Pons (tissue), 1 donor: ENCODE data around the gene MYMK.
A peak's percentile ranks its signal among the peaks of the same experiment; 100 is the strongest.
"Not testable (repeated sequence)": the region's sequence is repeated elsewhere in the genome, so short reads cannot be mapped to it uniquely, and the experiment has no call there.

Source experiments
- DNase-seq: peaks from one replicate; pipeline ENCODE4 v3.0.0-alpha.2; 2016; ENCODE audit warnings: low spot score

MYMK gene

DNA sequence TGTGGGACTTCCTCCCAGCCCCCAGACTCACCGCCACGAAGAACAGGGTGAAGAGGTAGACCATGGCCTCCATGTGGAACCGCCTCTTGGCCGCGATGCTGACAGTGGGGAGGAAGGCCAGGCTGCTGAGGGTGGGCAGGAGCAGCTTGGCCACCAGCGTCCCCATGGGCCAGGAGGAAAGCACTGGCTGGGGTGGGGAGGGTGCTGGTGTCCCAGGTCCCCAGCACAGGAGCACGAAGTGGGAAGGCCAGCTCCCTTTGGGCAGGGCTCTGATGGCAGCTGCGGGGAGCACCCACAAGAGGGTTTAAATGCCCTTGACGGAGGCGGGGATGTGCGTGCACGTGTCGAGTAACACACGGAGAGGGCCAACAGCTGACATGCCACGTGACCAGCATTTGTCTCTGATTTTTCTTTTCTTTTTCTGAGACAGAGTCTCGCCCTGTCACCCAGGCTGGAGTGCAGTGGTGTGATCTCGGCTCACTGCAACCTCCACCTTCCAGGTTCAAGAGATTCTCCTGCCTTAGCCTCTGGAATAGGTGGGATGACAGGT is at the start of gene MYMK:
TSS of gene MYMK (minus strand) at position 281 of the 550 bp plus-strand sequence. CDS start at position 166, 115 bp downstream.
- DNase-seq = no peak

DNA sequence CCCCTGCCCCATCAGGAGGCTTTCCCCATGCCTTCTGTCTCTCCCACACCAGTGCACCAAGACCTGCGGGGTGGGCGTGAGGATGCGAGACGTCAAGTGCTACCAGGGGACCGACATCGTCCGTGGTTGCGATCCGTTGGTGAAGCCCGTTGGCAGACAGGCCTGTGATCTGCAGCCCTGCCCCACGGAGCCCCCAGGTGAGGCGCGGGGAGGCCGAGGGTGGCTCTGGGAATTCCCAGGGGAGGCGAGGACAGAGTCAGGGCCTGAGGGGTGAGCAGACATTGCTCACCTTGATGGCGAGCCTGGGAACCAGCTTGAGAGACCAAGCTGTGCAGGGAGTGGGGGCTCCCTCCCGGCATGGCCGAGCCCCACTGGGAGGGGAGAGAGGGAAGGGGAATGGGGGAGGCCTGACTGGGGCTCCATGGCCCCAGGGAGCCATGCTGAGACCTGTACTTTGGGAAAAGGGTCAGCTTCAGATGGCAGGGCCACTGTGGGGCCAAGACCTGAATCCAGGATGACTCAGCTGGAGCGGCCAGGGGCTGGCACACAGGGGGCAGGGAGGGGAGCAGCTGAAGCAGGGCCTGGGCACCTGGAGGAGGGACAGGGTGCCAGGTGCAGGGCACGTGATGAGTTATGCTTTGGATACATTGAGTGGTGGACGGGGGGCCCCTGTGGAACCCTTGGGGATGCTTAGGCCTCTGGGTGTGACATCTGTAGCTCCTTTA is 49.2 kb upstream of the MYMK start:
- no peak for DNase-seq

GRCh38 chr9:133572821-133573361 is 48.1 kb upstream of the MYMK start:
- peak; percentile 77 for DNase-seq

DNA sequence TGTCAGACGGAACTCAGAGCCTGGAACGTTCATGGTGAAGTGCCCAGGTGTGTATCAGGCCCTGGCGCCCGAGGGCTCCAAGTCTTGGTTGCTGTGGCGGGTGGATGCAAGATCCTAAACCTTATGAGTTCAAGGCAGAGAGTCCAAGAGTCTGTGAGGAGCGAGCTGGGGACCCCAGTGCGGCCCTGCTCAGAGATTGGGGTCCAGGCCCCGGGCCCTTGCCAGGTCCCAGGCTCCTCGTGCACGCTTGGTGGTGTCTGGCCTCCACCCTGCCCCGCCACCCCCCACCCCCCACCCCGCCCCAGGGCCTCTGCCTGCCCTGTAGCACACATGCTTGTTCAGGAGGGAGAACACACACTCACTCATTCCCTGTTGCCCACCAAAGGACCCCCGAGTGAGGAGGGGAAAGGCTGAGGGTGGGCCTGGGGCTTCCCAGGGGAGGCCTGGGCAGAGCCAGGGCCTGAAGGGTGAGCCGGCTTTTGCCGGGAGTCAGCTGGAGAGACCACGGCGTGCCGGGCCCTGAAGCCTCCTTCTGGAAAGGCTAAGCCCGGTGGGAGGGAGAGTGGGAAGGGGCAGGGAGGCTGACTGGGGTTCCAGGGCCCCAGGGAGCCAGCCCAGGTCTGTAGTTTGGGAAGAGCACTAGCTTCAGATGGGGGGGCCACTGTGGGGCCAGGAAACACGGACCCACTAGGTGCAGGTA is 47.3 kb upstream of the MYMK start:
- DNase-seq = no peak

DNA sequence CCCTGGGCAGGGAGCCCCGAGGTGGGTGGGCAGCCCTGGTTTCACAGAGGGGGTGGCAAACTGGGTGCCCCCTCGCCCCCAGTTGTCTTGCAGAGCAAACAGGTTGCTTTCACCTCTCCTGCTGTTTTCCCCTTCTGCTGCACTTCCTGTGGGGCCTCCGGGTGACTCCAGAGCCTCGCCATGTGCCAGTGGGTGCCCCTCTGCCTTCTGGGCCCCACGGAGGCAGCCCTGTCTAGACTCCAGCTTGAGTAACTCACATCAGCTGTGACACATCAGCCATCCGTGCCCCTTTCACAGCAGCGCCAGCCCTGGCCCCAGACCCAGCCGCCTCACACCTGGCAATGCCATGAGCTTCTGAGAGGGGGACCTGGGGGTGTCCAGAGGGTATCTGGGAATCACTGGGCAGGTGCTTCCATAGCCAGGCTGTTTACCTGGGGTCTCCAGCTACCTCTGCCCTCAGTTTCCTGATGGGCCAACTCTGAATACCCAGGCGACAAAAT is 46.7 kb upstream of the MYMK start:
- no peak for DNase-seq

DNA sequence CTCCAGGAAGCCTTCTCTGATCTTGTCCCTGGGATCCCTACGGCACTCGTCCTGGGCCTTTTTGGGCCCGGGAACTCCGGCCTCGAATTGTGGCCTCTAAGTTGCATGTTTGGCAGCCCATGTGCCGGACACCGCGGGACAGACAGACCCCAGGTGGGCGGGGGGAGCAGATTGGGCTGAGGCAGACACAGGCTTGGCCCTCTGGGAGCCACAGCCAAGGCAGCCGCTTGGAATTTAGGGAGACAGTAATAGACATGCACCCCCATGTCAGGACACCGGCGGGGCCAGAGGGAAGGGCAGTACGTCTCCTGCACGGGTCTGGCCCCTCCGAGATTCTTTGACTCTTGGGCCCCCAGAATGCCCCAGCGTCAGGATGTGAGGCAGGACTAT is 45.9 kb upstream of the MYMK start:
- DNase-seq = no peak

DNA sequence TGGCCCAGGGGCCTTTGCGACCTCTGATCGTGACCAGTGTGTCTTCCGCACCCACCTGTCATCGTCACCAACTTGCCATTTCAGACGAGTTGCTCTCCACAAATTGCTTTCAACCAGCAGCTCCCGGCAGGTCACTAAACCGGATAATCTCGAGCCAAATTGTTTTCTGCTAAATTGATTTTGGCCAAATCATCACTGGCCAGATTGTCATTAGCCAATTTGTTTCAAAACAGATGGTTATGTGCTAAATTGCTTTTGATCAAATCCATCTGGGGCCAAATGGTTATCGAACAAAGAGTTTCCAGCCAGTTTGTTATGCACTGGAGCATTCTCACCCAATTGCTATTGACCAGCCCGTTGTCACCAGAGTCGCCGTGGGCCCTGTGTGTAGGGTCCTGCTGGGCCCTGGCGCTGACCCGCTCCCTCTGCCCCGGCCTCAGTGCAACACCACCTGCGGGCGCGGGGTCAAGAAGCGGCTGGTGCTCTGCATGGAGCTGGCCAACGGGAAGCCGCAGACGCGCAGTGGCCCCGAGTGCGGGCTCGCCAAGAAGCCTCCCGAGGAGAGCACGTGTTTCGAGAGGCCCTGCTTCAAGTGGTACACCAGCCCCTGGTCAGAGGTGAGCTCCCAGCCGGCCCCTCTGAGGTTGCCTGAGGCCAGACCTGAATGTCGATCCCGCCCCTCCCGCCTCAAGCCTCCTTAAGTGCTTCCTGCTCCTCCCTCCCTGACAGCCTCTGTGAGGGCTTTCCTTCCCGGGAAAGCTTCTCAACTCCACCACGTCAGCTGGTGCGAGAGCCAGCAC is 45.3 kb upstream of the MYMK start:
- DNase-seq = no peak

DNA sequence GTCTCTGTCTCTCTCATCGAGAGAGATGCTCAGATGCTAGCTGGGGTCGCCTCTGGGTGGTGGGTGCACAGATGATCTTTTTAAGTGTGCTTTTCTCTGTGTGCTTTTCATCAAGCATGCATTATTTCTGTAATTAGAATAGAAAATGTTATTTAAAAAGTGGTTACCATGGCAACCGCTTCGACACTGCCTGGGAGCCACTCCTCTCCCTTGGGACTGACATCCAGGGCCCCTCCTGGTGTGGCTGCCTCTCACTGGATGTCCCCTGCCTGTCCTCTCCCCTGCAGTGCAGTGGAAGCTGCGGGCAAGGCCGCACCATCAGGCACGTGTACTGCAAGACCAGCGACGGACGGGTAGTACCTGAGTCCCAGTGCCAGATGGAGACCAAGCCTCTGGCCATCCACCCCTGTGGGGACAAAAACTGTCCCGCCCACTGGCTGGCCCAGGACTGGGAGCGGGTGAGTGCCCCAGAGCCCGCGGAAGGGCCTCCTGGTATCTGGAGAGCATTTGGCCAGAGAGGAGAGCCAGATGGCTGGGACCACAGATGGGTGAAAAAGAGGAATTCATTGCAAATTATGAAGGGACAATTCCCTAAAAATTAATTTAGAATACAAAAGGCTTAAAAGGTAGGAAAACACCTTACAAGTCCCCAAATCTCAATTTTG is 44.5 kb upstream of the MYMK start:
- no peak for DNase-seq

DNA sequence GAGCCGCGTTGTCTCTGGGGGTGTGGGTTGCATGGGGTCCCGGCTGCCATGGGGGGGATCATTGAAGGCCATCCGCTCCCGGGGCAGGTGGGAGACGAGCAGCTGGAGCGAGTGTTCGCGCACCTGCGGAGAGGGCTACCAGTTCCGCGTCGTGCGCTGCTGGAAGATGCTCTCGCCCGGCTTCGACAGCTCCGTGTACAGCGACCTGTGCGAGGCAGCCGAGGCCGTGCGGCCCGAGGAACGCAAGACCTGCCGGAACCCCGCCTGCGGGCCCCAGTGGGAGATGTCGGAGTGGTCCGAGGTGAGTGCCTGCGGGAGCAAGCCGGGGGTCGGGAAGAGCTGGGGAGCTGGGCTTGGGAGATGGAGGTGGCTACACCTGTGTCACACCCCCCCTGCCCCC is 43.4 kb upstream of the MYMK start:
- DNase-seq = no peak

GRCh38 chr9:133566817-133567216 is 42.1 kb upstream of the MYMK start:
- DNase-seq = no peak

DNA sequence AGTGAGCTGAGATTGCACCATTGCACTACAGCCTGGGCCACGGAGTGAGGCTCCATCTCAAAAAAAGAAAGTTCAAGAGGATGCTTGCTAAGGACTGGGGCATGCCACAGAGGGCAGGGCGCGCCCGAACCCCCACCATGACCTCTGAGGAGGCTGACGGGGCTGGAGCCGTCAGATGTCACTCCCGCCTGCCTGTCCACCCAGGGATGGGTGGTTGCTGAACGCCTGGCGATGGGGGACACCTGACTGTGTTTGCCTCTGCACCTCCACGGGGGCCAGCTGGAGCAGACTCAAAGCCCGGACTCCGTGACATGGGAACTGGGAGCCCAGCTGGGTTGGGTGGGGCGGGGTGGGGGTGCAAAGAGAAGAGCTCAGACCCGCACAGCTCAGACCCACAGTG is 41.6 kb upstream of the MYMK start:
- no peak for DNase-seq

- DNase-seq = no peak
Observed at GRCh38 chr9:133564451-133565116, 39.8 kb upstream of the MYMK start.

DNA sequence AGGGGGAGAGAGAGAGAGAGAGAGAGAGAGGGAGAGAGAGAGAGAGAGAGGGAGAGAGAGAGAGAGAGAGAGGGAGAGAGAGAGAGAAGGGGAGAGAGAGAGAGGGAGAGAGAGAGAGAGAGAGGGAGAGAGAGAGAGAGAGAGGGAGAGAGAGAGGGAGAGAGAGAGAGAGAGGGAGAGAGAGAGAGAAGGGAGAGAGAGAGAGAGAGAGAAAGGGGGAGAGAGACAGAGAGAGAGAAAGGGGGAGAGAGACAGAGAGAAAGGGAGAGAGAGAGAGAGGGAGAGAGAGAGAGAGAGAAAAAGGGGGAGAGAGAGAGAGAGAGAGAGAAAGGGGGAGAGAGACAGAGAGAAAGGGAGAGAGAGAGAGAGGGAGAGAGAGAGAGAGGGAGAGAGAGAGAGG is 39.1 kb upstream of the MYMK start:
- not testable (repeated sequence) for DNase-seq

- DNase-seq = no peak
Observed at GRCh38 chr9:133563291-133563796, 38.6 kb upstream of the MYMK start.

DNA sequence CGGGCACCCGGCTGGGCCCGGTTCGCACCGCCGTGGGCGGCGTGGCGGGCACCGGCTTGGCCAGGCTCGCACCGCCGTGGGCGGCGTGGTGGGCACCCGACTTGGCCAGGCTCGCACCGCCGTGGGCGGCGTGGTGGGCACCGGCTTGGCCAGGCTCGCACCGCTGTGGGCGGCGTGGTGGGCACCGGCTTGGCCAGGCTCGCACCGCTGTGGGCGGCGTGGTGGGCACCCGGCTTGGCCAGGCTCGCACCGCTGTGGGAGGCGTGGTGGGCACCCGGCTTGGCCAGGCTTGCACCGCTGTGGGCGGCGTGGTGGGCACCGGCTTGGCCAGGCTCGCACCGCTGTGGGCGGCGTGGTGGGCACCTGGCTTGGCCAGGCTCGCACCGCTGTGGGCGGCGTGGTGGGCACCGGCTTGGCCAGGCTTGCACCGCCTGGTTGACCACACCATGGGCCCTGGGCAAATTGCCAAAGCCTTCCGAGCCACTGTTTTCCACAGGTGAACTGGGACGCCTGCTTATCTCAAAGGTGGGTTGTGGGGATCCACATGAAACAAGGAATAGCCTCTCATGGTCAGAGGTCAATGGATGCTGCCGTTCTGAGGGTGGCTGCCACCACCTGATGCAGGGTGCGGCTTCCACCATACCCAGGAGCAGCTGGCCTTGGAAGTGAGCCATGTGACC is 38.0 kb upstream of the MYMK start:
- no peak for DNase-seq

DNA sequence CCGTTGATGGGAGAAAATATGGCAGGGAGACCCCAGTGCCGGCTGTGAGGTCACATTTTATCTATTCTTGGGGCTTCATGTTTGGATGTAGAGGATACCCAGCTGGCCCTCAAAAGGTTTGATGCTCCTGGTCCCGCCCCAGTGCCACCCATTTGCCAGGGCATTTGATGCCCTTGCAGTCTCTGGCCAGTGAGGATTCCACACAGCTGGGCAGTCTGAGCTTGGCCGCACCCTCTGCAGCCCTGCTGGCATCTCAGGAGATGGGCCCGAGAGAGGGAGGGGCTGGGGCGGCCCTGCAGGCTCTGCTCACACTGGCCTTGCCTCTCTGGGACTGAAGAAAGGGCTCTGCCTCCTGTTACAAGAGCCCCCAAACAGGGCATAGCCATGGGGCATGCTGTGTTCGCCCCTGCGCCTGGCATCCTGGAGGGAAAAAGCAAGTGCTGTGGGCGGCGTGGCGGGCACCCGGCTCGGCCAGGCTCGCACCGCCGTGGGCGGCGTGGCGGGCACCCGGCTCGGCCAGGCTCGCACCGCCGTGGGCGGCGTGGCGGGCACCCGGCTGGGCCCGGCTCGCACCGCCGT is 37.3 kb upstream of the MYMK start:
- DNase-seq = no peak

DNA sequence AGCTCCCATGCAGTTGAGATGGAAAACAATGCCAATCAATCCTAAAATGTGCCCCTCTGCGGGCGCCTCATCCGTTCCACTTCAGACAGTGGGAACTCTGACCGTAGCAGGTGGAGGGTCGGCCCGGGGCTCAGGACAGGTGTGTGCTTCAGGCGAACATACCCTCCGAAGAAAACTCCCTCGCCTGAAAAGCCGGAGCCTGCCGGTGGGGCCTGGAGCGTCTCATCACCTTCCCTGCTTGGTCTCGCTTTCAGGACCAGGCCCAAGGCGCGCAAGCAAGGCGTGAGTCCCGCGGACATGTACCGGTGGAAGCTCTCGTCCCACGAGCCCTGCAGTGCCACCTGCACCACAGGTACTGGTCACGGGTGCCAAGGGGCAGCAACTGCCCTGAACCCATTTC is 36.2 kb upstream of the MYMK start:
- no peak for DNase-seq

DNA sequence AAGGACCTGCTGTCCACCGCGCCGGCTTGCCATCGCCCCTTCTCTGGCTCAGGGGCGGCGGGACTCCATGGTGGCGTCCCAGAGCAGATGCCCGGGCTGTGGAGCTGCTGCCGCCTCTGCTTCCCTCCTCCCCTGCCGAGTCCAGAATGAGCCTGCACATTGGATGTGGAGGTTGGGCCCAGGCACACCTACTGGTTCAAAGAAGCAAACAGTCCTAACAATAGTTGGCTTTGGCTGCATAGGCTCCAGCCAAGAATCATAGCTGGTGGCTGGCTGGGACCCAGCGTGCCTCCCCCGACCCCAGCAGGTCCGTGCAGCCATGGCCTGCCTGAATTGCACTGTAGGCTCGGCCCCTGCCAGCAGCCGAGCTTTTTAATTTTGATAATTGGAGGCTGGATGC is 35.6 kb upstream of the MYMK start:
- no peak for DNase-seq

DNA sequence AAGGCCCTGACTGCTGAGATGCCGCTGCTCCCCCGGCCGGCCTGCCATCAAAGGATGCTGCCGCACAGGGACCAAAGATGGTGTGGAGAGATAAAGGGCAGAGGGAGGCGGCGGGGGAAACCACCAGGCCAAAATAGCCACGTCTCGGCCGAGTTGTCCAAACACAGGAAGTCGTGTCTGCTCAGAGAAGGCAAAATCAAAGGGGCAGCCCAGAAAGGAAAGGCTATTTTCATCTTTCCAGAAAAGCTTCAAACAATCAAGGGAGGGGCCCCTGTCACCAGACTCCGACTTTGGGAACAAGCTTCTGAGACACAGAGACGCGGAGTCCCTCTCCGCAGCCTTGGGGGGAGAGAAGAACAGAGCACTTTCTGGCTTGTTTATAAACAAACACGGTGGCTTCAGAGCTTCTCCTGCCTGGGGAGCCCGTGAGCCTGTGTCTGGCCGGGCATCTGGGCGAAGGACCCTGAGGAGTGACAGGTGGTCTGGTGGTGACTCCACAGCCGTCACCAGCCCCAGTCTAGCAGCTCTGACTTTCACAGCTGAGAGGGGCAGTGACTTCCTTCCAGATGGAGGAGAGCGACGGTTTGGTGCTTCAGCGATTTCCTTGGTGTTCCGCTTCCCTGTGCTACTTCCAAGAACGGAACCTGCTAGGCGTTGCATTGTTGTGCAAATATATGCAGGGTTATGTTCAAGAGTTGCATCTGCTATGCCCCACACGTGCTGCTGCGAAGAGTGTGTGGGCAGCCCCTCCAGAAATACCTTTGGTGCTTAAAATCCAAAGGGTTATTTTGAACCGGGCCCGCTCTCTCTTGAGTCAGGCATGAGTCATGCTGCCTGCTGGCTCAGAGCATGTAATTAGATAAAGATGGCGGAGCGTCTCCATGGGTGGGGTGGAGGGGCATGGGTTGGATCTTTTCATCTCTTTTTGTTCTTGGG is 33.7 kb upstream of the MYMK start:
- peak; percentile 74 for DNase-seq
